GM19099 (cell line): ENCODE measurements around the gene KIAA1755.

Experiments used
- POLR2A ChIP-seq: IDR thresholded peaks from 3 replicates; pipeline ENCODE4 v1.6.1; 2011; ENCODE audit warnings: low read depth; ENCODE audit not compliant: insufficient read length; ENCODE audit errors: extremely low read depth

Gene KIAA1755

DNA sequence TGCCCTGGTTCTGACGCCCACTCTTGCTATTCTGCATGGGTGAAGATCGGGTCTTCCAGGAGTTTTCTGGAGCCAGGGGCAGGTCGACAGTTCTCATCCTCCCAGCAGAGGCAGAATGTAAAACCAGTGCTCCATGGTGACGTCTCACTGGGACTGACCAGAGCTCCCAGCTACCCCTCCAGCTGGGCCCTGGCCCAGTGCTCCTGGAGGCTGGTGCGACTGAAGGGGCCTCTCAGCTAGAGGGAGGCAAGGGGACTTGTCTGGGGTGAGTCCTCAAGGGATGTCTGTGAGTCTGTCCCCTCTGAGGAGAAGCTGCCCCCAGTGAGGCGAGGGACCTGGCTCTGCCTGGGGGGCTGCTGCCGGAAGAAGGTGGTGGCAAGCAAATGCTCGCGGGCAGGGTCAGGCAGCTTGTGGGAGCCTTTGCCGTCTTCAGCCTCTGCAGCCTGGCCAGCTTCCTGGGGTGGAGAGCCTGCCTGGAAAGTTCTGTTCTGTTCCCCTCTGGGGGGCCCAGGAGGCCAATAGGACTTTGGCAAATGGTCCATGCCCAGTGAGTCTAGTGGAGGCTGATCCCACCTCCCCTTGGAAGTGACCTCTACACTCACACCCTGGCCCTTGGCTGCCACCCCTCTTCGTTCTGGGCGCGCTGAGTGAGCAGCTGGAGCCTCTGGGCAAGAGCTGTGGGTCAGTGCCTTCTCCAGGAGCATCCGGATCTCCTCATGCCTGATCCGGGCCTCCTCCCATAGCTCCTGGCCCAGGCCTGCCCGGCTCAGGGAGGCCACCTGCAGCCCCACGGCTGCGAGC is 47.5 kb downstream of the KIAA1755 start:
- no peak for TF ChIP-seq POLR2A

DNA sequence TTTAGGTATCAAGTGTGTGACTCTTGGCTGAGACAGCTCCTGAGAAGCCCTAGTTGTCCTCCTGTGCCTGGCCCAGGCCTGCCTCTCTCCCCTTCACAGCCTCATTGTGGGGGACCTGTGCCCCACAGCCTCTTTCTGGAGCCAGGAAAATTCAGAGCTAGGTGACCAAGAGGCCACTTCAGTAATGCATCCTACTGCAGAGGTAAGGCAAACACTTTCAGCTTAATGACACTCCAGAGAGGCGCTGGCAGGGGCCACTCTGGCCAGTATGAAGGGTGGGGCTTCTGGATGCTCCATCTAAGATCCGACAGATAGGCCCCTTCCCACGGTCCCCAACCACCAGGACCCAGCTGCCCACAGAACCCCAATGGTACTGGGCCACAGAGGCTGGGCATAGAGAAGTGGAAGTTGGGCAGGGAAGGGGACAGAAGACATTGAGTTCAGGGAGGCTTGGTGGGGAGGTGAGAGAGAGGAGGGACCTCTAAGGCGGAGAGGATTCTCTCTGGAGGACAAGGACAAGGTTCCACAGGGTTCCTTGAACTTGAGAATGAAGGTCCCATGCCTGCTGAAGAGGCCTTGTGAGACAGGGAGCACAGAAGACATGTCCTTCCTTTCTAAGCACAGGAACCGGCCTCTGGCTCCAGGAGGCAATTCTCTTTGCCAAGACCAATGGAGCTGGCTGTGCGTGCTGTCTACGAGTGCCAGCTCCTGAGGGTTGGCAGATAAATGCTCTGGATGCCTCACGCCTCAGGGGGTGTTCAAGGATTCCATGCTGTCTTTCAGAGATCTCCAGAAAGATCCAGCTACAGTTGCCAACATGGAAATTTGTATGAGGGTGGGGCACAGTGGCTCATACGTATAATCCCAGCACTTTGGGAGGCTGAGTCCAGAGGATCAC is 49.1 kb downstream of the KIAA1755 start:
- no peak for TF ChIP-seq POLR2A

DNA sequence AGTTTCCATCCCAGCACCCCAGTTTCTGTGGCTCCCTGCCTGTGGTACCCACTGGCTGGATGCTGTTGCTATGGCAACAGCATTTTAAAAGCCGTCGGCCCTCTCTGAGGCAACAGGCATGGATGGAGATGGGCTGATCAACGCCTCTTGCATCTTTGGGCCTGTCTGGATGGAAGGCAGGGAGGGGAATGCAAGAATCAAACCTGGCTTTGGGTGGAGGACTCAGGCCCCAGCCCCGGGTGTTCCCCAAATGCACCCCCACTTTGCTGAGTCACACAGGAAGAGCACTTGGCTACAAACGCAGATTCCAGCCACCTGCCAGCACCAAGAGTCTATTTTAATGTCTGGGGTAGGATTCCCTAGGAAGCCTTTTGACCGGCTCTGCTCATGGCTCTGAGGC is 49.8 kb downstream of the KIAA1755 start:
- no peak for TF ChIP-seq POLR2A

DNA sequence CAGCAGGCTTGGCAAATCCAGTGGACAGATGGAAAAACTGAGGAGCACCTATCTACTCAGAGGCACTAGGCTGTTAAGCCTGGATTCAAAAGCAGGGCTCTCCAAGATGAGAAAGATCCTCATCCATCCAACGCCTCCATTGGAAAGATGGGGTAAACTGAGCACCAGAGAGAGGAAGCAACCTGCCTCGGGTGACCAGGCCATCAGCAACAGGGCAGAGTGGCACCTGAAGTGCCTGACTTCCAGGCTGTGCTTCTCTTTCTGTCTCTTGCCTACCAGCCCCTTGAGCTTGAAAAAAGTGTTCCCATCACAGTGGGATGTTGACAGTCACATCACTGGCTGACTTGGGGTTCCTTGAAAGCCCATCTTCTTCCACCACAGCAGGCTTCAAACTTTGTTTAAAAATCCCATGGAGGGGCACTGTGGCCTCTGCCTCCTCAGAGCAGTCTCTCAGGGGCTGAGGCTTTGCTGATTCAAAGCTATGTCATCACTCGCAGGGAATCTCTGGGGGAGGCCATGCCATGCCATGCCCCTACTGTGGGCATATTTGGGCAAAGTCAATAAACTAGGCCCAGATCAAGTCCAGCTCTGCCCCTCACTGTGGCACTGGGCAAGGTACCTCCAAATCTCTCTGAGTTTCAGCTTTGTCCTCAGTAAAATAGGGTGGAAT is 50.7 kb downstream of the KIAA1755 start:
- no peak for TF ChIP-seq POLR2A

DNA sequence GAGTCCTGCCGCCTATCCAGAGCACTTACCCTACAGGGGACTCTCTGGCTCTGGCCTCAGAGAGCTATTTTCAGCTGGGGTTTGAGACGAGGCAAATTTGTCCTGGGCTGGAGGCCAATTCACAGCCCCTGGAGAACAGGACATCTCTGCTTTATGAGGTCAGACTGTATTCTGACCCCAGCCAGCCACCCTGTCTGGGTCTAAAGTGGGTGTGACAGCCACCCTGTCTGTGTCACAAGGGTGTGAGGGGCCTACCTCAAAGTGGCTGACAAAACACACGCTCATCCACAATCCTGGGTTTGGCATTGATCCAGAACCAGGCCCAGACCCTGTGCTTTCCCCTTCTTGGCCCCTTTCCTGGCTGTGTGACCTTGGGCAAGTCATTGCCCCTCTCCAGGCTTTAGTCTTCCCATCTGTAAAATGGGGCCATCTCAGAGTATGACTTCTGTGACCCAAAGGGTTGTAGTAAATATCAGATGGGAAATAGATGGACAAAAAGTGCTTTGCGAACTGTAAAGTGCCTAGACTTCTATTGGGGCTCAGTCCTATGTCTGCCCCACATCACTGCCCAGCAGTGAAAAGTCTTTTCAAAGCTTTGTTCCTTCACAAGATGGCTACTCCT is 51.4 kb downstream of the KIAA1755 start:
- TF ChIP-seq POLR2A = no peak

DNA sequence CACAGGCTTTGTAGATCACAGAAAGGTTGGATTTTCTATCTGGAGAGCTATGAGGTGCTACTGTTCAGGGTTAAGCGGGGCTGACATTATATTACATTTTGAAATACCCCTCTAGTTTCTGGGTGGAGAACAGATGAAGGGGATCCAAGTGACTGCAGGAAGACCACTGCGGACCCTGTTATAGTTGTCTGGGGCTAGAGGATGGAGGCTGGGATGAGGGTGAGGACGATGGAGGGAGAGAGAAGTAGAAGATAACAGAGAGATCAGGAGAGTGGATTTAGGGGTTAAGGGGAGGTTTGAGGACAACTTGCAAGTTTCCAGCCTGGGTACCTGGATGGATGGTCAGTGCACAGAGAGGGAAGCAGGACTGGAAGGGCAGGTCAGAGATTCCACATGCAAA is 52.0 kb downstream of the KIAA1755 start:
- TF ChIP-seq POLR2A = no peak

DNA sequence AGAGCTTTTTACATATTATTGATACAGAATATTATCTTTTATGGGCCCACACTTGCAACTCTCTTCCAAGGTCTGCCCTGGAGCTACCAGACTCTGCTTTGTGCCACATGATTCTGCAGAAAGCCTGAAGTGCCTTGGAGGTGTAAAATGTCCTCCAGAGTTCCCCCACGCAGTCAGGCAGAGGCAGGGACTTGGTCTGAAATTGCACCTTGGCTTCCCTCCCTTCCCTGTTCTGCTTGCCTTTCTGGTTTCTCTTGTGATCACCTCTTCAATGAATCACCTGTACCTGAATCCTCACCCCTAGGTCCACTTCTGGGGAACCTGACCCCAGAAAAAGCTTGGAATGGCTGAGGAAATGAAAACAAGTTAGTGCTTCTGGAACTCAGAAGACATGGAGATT is 52.4 kb downstream of the KIAA1755 start:
- TF ChIP-seq POLR2A = no peak

DNA sequence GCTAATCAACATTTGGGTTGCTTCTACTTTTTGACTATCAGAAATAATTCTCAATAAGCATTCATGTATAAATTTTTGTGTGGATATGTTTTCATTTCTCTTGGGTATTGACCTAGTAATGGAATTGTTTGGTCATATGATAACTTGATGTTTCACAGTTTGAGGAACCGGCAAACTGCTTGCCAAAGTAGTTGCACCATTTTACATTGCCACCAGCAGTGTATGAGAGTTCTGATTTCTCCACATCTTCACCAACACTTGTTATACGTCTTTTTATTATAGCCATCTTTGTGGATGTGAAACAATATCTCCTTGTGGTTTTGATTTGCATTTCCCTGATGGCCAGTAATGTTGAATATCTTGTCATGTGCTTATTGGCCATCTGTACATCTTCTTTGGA is 52.9 kb downstream of the KIAA1755 start:
- no peak for TF ChIP-seq POLR2A

DNA sequence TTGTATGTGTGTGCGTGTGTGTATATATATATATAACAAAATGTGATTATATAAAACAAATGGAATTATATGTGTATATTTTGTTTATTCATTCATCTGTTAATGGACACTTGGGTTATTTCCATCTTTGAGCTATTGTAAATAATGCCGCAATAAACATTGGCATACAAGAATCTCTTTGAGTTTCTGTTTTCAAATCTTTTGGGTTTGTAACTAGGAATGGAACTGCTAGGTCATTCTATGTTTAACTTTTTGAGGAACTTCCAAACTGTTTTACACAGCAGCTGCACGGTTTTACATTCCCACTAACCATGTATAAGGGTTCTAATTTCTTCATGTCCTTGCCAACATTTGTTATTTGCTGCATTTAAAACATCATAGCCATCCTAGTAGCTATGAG is 55.5 kb downstream of the KIAA1755 start:
- no peak for TF ChIP-seq POLR2A

DNA sequence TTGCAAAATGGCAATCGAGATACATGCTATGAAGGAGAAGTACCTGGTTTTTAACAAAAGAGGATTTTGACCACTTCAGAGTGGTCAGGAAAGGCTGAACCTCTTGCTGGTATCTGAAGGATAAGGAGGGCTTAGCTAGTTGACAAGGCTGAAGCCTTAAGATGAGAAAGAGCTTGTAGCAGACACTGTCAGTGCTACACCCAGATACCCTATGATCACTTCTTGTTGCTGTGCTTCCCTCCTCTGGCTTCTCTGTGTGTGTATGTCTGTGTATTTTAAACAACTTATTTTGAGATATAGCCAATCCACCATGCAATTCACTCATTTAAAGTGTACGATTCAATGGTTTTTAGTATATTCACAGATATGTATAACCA is 56.6 kb downstream of the KIAA1755 start:
- TF ChIP-seq POLR2A = no peak

DNA sequence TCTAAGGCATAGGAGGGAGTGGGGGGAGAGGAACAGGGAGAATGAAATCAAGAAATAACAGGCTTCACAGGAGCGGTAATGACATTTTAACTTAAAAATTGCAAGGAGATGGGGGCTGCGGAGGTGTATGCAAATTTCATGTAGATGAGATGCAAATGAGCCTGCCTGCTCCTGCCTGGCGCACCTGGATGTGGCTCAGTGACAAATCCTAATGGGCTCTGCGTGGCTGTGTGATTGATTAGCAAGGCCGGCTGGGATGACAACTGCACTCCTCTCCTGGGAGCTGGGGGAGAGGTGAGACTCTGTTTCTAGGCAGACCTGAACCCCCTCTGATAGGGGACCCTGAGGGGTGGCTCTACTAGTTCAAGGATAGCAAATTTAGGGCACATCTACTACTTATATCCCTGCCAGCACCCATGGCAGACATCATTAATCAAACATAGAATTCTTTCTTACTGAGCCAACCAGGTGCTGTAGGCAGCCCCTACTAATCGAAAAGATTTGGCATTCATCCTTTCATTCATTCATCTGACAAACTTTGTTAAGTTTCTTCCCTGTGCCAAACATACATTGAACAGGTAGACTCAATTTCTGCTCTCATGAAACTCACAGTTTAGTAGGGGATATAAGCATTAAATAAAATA is 57.1 kb downstream of the KIAA1755 start:
- TF ChIP-seq POLR2A = no peak

DNA sequence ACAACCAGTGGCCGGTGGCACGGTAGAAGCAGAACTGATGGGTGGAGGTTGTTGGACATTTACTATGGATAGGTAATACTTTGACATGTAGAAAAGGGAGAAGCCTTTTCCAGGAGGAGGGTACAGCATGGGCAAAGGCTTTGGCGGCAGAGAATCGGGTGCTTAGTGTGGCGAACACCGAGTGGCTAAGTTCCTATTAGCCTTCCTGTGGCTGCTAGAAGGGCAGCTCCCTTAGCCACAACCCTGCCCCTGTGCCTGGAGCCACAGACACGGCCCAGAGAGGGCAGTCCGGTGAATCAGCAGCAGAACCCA is 57.6 kb downstream of the KIAA1755 start:
- no peak for TF ChIP-seq POLR2A

DNA sequence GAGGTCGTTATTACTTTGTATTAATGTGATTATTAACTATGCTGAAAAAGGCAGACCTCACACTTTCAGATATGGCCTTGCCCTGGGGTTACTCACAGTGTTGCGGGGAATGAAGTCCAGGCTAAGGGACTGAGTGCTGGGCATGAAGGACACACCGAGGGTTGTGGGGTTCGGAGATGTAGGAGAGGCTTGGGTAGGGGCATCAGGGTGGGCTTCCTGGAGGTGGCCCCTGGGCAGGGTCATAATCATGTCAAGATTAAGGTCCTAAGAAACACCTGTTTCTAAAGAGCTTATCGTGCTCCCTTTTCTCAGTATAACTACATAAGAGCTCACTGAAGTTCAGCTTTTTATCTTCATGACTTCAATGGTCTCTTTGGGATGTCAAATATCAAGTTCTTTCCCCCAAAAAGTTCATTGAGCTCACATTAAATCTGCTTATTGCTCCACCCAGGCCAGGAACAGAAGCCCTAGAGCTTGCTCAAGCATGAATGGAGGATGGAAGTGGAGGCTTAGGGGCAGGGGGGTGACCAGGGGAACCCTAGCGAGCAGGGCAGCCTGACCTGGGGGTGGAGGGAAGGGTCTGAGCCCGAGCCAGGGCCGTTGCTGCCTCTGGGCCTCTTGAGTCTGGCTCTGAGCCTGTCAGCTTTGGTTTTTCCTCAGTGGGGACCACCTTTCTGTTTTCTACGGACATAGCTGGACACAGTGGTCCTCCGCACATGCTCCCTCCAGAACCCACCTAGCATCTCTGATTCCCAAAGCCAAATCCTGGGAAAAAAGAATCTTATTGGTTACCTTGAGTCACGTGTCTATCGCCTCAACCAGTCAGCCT is 58.2 kb downstream of the KIAA1755 start:
- TF ChIP-seq POLR2A = no peak

DNA sequence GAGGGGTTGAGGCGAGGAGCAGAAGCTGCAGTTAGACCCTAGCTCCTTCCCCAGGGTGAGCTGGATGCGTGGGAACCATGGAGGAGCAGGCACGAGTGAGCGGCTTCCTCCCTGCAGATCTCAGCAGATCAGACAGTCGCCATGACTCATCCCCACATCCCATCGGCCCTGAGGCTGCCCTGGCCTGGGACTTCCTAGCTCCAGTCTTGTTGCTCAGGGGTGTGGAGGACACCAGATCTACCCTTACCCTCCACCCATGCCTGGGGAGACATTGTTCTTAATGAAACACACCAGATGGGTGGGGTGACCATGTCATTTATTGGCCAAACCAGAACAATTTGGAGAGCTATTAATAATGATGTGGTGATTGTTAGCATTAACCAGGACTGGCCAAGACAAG is 59.2 kb downstream of the KIAA1755 start:
- no peak for TF ChIP-seq POLR2A
